ENCODE results near the gene ZNF423. TPM values are rescaled to one million over a fixed set of nuclear protein-coding genes. Genes with fewer than 3 reads are reported as not detected.
A peak's percentile ranks its signal among the peaks of the same experiment; 100 is the strongest.

ZNF423 gene
- total RNA-seq, 1 experiment from 2014 or later = not detected

DNA sequence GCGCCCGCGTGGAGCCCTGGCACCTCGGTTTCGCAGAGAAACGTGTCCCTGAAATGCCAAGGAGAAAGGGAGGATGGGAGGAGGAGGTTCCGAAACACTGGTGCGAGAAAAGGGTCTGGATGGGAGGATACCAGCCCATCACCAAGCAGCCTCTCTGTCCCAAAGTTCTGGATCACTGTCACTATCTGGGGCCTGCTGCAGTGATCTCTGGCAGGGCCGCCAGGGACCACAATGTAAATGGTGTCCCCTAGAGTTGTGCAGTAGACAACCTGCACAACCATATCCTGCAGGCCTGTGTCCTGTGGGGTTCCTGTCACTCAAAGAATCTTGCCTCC lies 253.0 kb downstream of the ZNF423 start:
- no peak for DNase-seq (ENCODE audit: low read depth)

DNA sequence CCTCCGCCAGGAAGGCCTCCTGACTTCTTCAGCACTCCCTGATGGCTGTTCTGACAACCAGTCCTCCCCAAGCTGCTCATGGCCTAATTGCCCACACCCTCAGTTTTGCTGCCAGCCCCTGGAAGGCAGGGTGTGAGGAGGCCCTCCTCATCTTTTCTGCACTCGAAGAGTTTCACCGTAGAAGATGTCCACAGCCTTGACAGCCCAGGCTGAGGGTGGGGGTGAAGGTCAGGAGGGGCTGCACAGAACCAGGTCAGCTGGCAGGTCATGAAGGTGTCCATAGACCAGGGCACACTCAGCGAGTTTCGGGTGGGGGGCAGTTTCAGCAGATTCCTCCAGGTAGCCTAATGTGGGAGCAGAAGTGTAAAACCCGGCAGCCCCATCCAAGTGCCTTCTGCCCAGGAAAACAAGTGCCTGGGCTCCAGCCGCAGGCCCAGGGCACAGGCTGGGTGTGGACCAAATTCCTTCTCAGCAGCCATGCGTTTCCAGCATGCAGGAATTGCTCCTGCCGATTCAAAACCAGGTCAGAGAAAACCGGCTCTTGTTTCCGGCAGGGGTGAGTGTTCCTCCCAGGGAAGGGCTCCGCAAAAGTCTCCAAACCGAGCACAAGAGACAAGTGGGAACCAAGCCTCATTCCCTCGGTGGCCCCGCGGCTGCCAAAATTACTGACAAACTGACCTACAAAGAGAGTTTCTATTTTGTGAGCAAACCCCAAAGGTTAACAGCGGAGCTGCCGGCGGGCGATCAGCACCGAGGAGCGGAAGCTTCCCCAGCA lies 253.5 kb downstream of the ZNF423 start:
- DNase-seq (ENCODE audit: low read depth) = no peak

GRCh38 chr16:49601576-49601975 lies 254.3 kb downstream of the ZNF423 start:
- no peak for DNase-seq (ENCODE audit: low read depth)

GRCh38 chr16:49600976-49601375 lies 254.9 kb downstream of the ZNF423 start:
- DNase-seq (ENCODE audit: low read depth) = no peak

DNA sequence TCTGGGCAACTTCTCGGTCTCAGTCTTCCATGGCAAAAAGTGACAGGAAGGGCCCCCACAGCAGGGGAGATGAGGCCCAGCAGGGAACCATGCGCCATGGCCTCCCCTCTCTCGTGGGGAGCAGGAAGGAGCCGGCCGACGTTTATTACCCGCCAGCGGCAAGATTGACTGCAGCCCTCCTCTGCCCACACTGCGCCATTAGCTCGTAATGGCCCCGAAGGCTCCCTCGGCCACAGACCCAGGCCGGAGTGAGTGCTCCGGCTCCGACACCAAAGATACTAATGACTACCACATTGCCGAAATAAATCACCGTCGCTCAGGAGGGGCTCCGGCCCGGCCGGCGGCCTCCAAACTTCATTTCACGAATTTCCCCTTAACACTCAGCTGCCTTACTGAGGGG lies 255.4 kb downstream of the ZNF423 start:
- no peak for DNase-seq (ENCODE audit: low read depth)

GRCh38 chr16:49599704-49600103 lies 256.2 kb downstream of the ZNF423 start:
- DNase-seq (ENCODE audit: low read depth) = no peak

DNA sequence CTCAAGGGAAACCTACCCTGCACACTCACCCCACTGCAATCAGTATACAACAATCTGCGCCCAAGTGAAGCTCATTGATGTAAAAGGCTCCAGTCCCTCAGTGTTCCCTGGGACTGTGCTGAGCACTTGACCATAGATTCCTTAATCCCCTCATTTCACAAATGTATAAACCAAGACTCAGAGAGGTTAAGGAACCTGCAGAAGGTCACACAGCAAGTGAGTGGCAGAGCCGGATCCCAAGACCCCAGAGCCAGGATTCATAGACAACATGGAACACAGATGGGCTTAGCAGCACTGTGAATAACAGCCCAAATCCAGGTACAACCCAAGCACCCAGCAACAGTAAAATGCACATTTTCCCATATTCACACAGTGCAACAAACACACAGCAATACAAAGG lies 256.6 kb downstream of the ZNF423 start:
- DNase-seq (ENCODE audit: low read depth) = no peak

DNA sequence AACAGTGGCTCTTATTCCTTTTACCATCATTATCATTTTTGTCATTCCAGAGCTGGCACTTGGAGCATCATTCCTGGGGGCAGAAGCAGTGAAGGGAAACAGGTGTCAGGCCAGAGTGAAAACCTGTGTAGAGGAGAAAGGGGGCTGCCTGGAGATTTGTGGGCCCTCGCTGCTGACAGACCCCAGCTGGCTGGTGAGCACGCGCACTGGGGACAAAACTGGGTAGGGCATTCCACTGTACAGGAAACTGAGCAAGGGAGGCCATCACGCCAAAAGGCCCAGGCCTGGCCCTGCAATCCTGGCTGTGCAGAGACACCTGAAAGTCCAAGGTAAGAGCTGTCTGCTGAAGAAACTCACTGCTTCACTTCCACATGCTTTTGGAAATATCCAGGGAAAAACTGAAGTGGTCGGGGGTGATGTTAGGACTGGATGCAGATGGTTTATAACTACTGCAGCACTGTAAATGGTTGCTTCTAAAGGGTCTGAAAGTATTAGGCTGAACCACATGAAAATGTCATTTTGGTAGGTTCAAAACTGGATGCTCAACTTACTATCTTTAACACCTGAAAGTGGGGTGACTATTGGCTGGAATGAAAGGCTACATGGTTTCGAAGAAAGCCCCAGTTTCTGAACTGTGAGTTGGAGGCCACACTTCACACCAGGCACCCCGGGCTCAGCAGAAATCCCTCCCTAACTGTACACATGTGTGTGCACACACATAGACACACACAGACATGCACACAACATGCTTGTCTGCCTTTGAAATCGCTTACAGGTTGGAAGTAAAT lies 257.3 kb downstream of the ZNF423 start:
- no peak for DNase-seq (ENCODE audit: low read depth)

- no peak for DNase-seq (ENCODE audit: low read depth)
These were observed 258.1 kb downstream of the ZNF423 start for GRCh38 chr16:49597796-49598195.

DNA sequence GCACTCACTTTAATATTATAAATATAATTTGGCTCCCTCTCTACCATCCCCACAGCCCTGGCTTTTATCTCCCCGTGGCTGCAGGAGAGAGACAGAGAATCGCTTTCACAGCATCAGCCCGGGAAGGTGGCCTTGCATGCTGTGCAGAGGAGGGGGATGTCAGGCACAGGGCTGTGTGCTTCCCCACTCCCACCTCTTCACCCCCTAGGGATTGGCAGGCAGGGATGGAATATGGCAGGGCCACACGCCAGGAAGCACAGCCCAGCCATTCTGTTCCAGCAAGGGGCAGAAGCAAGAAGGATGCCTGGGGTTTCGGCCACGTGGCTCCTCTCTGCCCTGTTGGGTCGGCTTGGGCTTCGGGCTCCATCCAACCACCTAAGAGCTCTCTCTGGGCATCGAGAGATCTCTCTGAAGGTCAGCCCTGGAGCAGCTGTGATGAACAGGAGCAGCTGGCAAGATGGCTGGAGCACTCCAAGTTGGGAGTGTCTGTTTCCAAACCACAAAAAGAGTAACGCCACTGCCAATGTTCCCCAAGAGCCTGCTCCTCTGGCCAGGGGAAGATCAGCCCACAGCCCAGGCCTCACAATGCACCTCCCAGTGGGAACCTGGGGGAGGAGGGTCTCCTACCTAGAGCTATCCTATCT lies 259.1 kb downstream of the ZNF423 start:
- peak; percentile 59 for DNase-seq (ENCODE audit: low read depth)

GRCh38 chr16:49596068-49596467 lies 259.8 kb downstream of the ZNF423 start:
- peak; percentile 13 for DNase-seq (ENCODE audit: low read depth)

DNA sequence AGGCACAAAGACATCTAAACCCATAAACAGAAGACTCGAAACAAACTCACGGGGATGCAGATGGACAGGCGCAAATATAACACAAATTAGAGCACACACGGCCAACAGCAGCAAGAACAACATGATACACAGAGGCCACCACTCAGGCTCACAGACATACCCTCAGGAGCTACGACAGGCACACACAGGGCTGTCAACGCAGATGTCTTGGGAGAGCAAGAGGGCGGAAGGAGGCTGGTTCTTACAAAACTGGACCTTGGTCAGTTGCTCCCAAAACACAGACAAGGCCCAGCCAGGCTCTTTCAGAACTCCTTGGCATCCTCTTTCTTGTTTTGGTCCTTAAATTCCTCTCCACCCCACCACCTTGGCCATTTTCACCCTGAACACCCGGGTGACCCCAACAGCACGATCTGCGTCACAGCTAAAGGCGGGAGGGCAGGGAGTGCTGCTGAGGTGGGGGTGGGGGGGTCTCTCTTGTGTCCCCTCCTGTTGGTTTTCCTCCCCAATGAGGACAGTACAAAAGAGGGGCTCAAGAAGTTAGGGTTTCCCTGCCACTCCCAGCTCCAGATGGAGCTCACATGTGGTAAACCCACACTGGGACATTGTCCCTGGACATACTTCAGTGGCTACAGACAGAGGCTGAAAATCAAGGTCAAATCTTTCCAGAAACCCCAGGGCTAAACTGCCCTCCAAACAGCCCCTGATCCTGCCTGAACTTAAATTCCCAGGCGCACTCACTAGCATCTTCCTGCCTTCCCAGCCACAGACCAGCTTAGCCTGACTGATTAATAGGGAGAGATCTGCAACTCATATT lies 261.0 kb downstream of the ZNF423 start:
- no peak for DNase-seq (ENCODE audit: low read depth)

- DNase-seq (ENCODE audit: low read depth) = no peak
These were observed 261.8 kb downstream of the ZNF423 start for GRCh38 chr16:49594153-49594552.

GRCh38 chr16:49593424-49594040 lies 262.4 kb downstream of the ZNF423 start:
- no peak for DNase-seq (ENCODE audit: low read depth)

GRCh38 chr16:49592546-49593423 lies 263.1 kb downstream of the ZNF423 start:
- no peak for DNase-seq (ENCODE audit: low read depth)

DNA sequence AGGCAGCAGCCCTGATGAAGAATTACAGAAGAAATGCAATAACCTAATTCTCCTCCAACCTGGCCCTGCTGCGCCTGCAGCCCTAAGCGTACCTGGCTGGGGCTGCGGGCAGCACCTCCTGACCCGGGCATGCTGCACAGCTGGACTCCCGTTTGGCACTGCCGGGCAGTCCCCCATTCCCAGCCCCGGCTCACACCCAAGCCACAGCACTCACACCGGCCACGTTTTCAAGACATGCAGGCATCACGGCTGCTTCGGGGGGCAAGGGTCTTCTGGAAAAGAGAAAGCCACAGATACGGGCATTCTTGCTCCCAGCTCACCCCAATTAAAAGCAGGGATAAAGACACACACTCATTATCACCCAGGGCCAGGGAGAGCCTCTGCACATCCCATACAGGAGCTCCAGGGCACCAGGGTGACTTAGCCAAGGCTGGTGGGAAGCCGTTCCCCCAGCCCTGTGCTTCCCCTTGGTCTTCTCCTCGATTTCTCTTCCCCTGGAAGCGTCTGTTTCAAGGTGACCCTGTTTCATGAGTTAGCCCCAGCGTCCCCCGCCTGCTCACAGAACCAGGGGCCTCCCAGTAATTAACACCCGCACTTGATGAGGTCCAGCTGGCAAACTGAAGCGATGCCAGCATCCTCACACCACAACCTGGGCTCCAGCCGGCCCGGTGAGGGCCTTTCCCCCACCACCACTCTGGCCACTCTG lies 265.6 kb downstream of the ZNF423 start:
- DNase-seq (ENCODE audit: low read depth) = no peak

GRCh38 chr16:49589544-49590031 lies 266.3 kb downstream of the ZNF423 start:
- no peak for DNase-seq (ENCODE audit: low read depth)

DNA sequence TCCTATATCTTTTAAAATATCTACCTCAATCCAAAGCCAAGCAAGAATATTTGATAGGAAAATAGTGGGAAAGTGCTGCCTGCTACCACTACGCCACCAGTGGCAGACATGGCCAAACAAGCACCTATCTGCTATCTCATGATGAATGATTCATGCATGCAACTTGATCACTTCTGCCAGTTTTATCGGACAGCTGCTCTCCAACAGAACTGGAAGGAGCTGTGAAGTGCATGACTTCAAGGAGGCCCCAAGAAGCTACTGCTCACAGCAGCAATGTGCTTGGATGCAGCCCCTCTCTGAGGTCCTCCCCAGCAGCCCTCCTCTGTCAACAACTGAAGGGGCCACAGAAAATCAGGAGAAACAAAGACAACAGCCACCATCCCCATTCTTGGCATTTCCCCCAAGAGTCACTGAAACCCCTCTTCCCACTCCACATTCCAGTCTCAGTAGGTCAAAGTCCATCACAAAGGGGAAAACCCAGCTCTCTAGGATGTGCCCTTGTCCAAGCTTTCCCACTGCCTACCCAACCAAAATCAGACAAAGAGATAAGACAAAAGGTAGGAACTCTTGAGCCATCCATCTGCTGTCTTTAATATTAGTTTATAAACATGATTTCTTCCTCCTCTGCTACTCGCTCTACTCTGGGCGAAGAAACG lies 267.1 kb downstream of the ZNF423 start:
- DNase-seq (ENCODE audit: low read depth) = peak; percentile 5

DNA sequence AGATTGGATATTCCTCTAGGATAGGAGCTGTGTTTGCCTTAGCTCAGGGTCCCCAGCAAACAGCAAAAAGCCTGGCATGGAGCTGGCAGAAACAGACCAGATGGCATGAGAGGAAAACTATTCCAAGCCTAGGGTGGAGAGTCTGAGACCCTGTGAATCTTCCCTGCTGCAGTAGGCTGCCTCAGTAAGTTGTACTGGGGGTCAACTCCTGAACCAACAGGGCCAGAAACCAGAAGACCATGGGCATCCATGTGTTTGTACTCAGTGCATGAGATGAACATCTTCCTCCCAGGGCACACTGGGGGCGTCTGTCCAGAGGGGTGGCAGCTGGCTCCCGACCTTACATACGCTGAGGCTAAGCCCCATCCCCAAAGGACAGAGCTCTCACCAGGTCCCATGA lies 267.9 kb downstream of the ZNF423 start:
- DNase-seq (ENCODE audit: low read depth) = no peak
